Panc1 (cell line): ENCODE measurements around the gene PSAP. TPM values are rescaled to one million over a fixed set of nuclear protein-coding genes. Genes with fewer than 3 reads are reported as not detected.

ENCODE experiments used
- ATAC-seq: fragments of 200-7000 bp; cut with Tn5 transposase; 2 replicates; pipeline ENCODE4 v1.9.1; 2020; ENCODE audit warnings: mild to moderate bottlenecking, moderate library complexity
- BruUV-seq: library from RNA; stranded (reverse); fragments of 400-500 nt; replicated peaks from 2 replicates; lab custom pipeline; 2021; lab: Mats Ljungman, UMichigan
- CTCF ChIA-PET: fragments of 300-600 bp; sonication (Branson Sonifier 250); formaldehyde crosslinking; loops from one replicate; lab custom pipeline; 2022; ENCODE audit warnings: antibody characterized with exemption; lab: Charles Lee
- POLR2A ChIA-PET: fragments of 300-600 bp; sonication (Branson Sonifier 250); formaldehyde crosslinking; loops from one replicate; lab custom pipeline; 2022; ENCODE audit warnings: antibody characterized with exemption; lab: Charles Lee
- DNase-seq: peaks from one replicate; pipeline ENCODE4 v3.0.0-alpha.2; 2010; ENCODE audit warnings: low read depth, low spot score
- H3K27ac ChIP-seq: 2 replicates; pipeline ENCODE4 v1.5.1; 2011; ENCODE audit warnings: mild to moderate bottlenecking, low read length, inconsistent platforms
- H3K27me3 ChIP-seq: fragments of 200-500 bp; sonication (Bioruptor generic); 2 replicates; pipeline ENCODE4 v1.6.0; 2014; ENCODE audit warnings: low read length, inconsistent platforms; ENCODE audit not compliant: control insufficient read depth, insufficient read depth
- H3K36me3 ChIP-seq: fragments of 200-500 bp; sonication (Bioruptor generic); 2 replicates; pipeline ENCODE4 v1.5.1; 2014; ENCODE audit warnings: inconsistent platforms, mild to moderate bottlenecking, low read length, moderate library complexity; ENCODE audit not compliant: control insufficient read depth, insufficient read depth
- H3K4me1 ChIP-seq: 2 replicates; pipeline ENCODE4 v1.5.1; 2011; ENCODE audit warnings: inconsistent platforms, mild to moderate bottlenecking, low read length, moderate library complexity; ENCODE audit not compliant: control insufficient read depth, insufficient read depth
- H3K4me3 ChIP-seq, 2 experiments: 2 replicates each; pipeline ENCODE4 v1.5.1; 2011 to 2012; ENCODE audit warnings: low read depth in 2 of 2, low read length in 2 of 2, mild to moderate bottlenecking in 2 of 2, inconsistent platforms in 1 of 2, moderate library complexity in 1 of 2
- H3K9me3 ChIP-seq: fragments of 200-500 bp; sonication (Bioruptor generic); 2 replicates; pipeline ENCODE4 v1.5.1; 2014; ENCODE audit warnings: low read depth, mild to moderate bottlenecking, inconsistent platforms, low read length, moderate library complexity; ENCODE audit not compliant: control insufficient read depth, insufficient read depth
- CTCF ChIP-seq: fragments of 450-650 bp; IDR thresholded peaks from 2 replicates; pipeline ENCODE4 v1.5.1; 2017; ENCODE audit warnings: mild to moderate bottlenecking
- POLR2AphosphoS5 ChIP-seq: IDR thresholded peaks from 2 replicates; pipeline ENCODE4 v1.6.1; 2012; ENCODE audit warnings: mild to moderate bottlenecking, low read depth, low read length, moderate library complexity
- REST ChIP-seq, 2 experiments: IDR thresholded peaks; 2 replicates each; pipeline ENCODE4 v1.6.1; 2011 to 2012; ENCODE audit warnings: low read depth in 2 of 2, control low read depth in 1 of 2, low read length in 1 of 2, mild to moderate bottlenecking in 1 of 2, moderate library complexity in 1 of 2; ENCODE audit not compliant: insufficient read depth in 1 of 2
- SIN3A ChIP-seq: IDR thresholded peaks from 2 replicates; pipeline ENCODE4 v1.6.1; 2012; ENCODE audit warnings: low read depth, mild to moderate bottlenecking, low read length, moderate library complexity, borderline replicate concordance; ENCODE audit not compliant: insufficient read depth
- TCF7L2 ChIP-seq: IDR thresholded peaks from 2 replicates; pipeline ENCODE4 v1.6.1; 2011; ENCODE audit warnings: mild to moderate bottlenecking, low read depth, low read length, inconsistent platforms
- in situ Hi-C: cut with HindIII; loops from 2 replicates; pipeline ENCODE4 v1.10.0; 2016; ENCODE audit warnings: low sequenced_read_pairs, low pct_unique_long_range_greater_than_20kb
- intact Hi-C: fragments of 100-400 bp; cut with micrococcal nuclease; formaldehyde crosslinking; loops from one replicate; pipeline ENCODE4 v1.10.0; 2022; ENCODE audit not compliant: unreplicated experiment
- total RNA-seq: library from RNA; stranded (reverse); gene quantifications from one replicate; pipeline ENCODE4 v1.2.1, GENCODE V29; 2021; ENCODE audit not compliant: unreplicated experiment

PSAP gene
- total RNA-seq, 1 experiment from 2014 or later: 3,649 TPM

DNA sequence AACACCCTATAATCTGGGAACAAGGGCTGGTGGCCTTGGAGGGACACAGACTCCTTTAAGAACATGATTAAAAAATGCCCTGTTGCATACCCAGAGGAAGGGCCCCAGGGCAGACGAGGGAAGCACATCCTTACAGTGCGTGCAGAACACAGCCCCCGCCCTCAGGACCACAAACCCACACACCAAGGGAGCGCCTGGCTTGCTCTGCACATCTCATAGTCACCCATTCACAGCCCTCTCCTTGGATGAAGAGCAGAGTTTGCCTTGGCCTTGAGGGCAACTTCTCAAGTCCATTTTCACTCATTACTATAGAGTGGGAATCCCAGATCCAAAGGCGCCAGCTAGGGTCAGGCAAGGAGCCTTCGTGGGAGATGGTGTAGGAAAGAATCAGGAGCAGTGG, 71.4 kb downstream of the PSAP start:
- in situ Hi-C loops (no loop called here), intact Hi-C loops (no loop called here)
- ATAC-seq: no peak
- H3K27me3 ChIP-seq: no peaks in the 10 kb centered on the region
- H3K4me3 ChIP-seq: no peak overlapping the region
- ChIA-PET CTCF (interaction anchor here (0.7 kb wide), 1 partner anchor 82 kb away, joined by 5 read pairs; no protein-coding TSS in a partner anchor), POLR2A (no interaction called here)
- no TSS peak for BruUV-seq
- TF ChIP-seq POLR2AphosphoS5: no peak
- TF ChIP-seq TCF7L2: no peak
- no peak for TF ChIP-seq SIN3A
- TF ChIP-seq REST (IDR thresholded peaks at IDR 0.05; ENCODE audit: insufficient read depth in 1 of 2, low read depth in 2 of 2, low read length in 1 of 2): no peak
- TF ChIP-seq CTCF: no peak
- H3K4me1 ChIP-seq: peaks cover 9% of the 10 kb centered on the region; the same call in 1 of the 2 replicates
- no peak overlapping the region for H3K27ac ChIP-seq
- H3K36me3 ChIP-seq: no peaks in the 10 kb centered on the region
- H3K9me3 ChIP-seq: no peaks in the 10 kb centered on the region
- no peak for DNase-seq

DNA sequence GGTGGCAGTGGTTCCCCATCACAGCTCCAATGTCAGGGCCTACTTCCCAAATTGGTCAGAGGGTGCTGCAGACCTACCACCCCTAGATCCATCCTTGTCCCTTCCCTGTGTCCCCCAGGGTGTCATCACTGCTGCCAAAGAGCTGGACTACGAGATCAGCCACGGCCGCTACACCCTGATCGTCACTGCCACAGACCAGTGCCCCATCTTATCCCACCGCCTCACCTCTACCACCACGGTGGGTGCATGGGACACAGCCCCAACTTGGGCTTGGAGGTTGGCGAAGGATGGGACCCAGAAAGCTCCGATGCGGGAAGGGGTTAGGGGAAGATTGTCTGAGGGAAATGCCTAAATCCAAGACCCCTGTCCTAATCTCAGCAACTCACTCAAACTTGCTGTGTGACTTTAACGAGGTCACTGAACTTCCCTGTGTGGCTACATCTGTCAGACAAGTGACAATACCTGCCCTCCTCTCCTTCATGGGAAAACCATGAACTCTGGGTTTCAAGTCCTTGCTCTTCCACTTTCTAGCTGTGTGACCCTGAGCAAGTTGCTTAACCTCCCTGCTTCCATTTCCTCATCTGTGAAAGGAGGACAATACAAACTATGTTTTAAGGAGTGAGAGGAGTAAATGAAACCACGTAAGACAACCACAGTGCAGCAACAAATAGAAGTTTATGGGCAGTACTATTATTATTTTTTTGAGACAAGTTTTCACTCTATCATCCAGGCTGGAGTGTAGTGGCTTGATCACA, 72.8 kb downstream of the PSAP start:
- DNase-seq: no peak
- intact Hi-C loops (no loop called here), in situ Hi-C loops (no loop called here)
- no peaks in the 10 kb centered on the region for H3K9me3 ChIP-seq
- no peaks in the 10 kb centered on the region for H3K36me3 ChIP-seq
- no TSS peak for BruUV-seq
- H3K27me3 ChIP-seq: no peaks in the 10 kb centered on the region
- CTCF ChIA-PET: no interaction called here
- no peak overlapping the region for H3K4me3 ChIP-seq
- POLR2A ChIA-PET: interaction anchor here (0.9 kb wide), 1 partner anchor 20 kb away, joined by 3 read pairs; no protein-coding TSS in a partner anchor
- peaks cover 18% of the 10 kb centered on the region; the same call in 1 of the 2 replicates for H3K4me1 ChIP-seq
- ATAC-seq: no peak
- no peak overlapping the region for H3K27ac ChIP-seq
- TF ChIP-seq TCF7L2: no peak
- no peak for TF ChIP-seq SIN3A
- TF ChIP-seq CTCF: no peak
- no peak for TF ChIP-seq REST (IDR thresholded peaks at IDR 0.05; ENCODE audit: insufficient read depth in 1 of 2, low read depth in 2 of 2, low read length in 1 of 2)
- TF ChIP-seq POLR2AphosphoS5: no peak
